Measurements from ENCODE around the gene GGT6.
A peak's percentile ranks its signal among the peaks of the same experiment; 100 is the strongest.

The GGT6 gene

GRCh38 chr17:4539576-4540223 lies 20.7 kb downstream of the GGT6 start:
- DNase-seq (ENCODE audit: low spot score) = no peak

GRCh38 chr17:4539025-4539424 lies 21.4 kb downstream of the GGT6 start:
- no peak for DNase-seq (ENCODE audit: low spot score)

GRCh38 chr17:4538236-4539002 lies 22.0 kb downstream of the GGT6 start:
- DNase-seq (ENCODE audit: low spot score) = no peak

- no peak for DNase-seq (ENCODE audit: low spot score)
Observed at GRCh38 chr17:4537451-4538235, 22.7 kb downstream of the GGT6 start.

GRCh38 chr17:4536742-4537411 lies 23.5 kb downstream of the GGT6 start:
- no peak for DNase-seq (ENCODE audit: low spot score)

- no peak for DNase-seq (ENCODE audit: low spot score)
Observed at GRCh38 chr17:4536259-4536741, 24.1 kb downstream of the GGT6 start.

- no peak for DNase-seq (ENCODE audit: low spot score)
Observed at GRCh38 chr17:4535667-4536258, 24.6 kb downstream of the GGT6 start.

- DNase-seq (ENCODE audit: low spot score) = no peak
Observed at GRCh38 chr17:4534928-4535666, 25.3 kb downstream of the GGT6 start.

- DNase-seq (ENCODE audit: low spot score) = no peak
Observed at GRCh38 chr17:4534515-4534914, 25.9 kb downstream of the GGT6 start.

- DNase-seq (ENCODE audit: low spot score) = peak; percentile 51
Observed at GRCh38 chr17:4533523-4534504, 26.6 kb downstream of the GGT6 start.

- DNase-seq (ENCODE audit: low spot score) = no peak
Observed at GRCh38 chr17:4532860-4533522, 27.4 kb downstream of the GGT6 start.

GRCh38 chr17:4531988-4532736 lies 28.2 kb downstream of the GGT6 start:
- no peak for DNase-seq (ENCODE audit: low spot score)

- DNase-seq (ENCODE audit: low spot score) = no peak
Observed at GRCh38 chr17:4530799-4531730, 29.3 kb downstream of the GGT6 start.

- no peak for DNase-seq (ENCODE audit: low spot score)
Observed at GRCh38 chr17:4529533-4530152, 30.7 kb downstream of the GGT6 start.

GRCh38 chr17:4527566-4528125 lies 32.7 kb downstream of the GGT6 start:
- DNase-seq (ENCODE audit: low spot score) = no peak

GRCh38 chr17:4527134-4527533 lies 33.2 kb downstream of the GGT6 start:
- no peak for DNase-seq (ENCODE audit: low spot score)
